ENCODE results near the gene ANKRD65. TPM values are rescaled to one million over a fixed set of nuclear protein-coding genes. Genes with fewer than 3 reads are reported as not detected.
"Not testable (repeated sequence)": the region's sequence is repeated elsewhere in the genome, so short reads cannot be mapped to it uniquely, and the experiment has no call there.

ANKRD65 gene
- total and polyA plus RNA-seq, 2 experiments from 2014 or later = 2.1 to 5.5 TPM

DNA sequence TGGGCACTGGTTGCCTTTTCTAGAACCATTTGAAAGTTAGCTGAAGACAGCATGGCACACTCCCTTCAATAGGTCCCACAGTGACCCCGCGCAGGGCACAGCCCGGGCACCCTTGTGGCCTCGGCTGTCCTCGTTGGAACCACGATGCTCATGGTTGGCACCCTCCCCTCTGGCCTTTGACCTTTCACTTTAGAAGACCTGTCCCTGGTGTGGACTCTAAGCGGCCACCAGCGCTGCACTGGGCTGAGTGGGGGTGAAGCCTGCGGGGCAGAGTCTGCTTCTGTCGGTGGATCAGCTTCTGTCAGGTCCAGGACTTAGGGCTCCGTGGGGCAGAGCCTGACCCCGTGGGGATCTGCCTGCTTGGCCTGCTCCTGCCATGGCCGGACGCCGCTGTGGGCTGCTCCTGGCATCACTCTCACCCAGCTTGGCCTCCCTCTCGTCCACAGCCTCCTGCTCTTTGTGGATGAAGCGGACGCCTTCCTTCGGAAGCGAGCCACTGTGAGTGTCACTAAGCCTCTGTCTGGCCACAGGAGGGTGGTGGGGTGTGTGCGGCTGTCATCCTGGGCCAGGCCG is 35.7 kb upstream of the ANKRD65 start:
- not testable (repeated sequence) for H3K36me3 ChIP-seq (replicated peaks; ENCODE audit: insufficient read depth, low read depth); H3K79me2 ChIP-seq; H2AFZ ChIP-seq; DNase-seq (ENCODE audit: low spot score); H3K4me3 ChIP-seq; H3K4me2 ChIP-seq; H3K4me1 ChIP-seq (ENCODE audit: insufficient read depth); H4K20me1 ChIP-seq (ENCODE audit: insufficient read depth, poor library complexity, severe bottlenecking); H3K27me3 ChIP-seq; H3K27ac ChIP-seq; H3K9me3 ChIP-seq (ENCODE audit: low read depth); H3K9me2 ChIP-seq (replicated peaks; ENCODE audit: insufficient read depth)
- WGBS (ENCODE audit: low lambda C conversion rate, missing lambda C conversion rate) = 85% methylated on average over 19 of the region's 22 CpGs

GRCh38 chr1:1455934-1456333 is 34.9 kb upstream of the ANKRD65 start:
- not testable (repeated sequence) for H2AFZ ChIP-seq; H3K36me3 ChIP-seq (replicated peaks; ENCODE audit: insufficient read depth, low read depth); DNase-seq (ENCODE audit: low spot score); H3K27ac ChIP-seq; H3K4me3 ChIP-seq; H3K9me2 ChIP-seq (replicated peaks; ENCODE audit: insufficient read depth); H3K4me2 ChIP-seq; H4K20me1 ChIP-seq (ENCODE audit: insufficient read depth, poor library complexity, severe bottlenecking); H3K4me1 ChIP-seq (ENCODE audit: insufficient read depth); H3K79me2 ChIP-seq; H3K27me3 ChIP-seq; H3K9me3 ChIP-seq (ENCODE audit: low read depth)
- WGBS (ENCODE audit: low lambda C conversion rate, missing lambda C conversion rate) = 100% methylated on average over 1 of the region's 15 CpGs

DNA sequence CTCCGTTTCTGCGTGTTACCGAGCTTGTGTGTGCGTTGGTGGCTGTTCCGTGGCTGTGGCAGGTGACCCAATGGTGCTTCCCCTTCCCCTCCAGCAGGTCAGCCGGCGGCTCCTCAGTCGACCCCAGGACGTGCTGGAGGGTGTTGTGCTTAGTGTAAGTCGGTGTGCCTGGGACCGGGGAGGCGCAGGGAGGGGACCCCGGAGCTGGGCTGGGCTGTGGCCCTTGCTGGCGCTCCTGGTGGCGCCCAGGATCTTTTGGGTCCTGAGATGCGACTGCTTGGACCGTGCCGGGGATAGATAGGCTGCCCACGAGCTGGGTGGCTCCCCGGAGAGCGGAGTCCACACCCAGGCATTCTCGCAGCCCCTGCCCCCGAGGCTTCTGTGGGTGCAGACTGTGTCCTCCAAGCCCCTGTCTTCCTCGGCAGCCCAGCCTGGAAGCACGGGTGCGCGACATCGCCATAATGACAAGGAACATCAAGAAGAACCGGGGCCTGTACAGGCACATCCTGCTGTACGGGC is 34.3 kb upstream of the ANKRD65 start:
- no peaks in the 10 kb centered on the region for H3K27me3 ChIP-seq
- WGBS (ENCODE audit: low lambda C conversion rate, missing lambda C conversion rate) = 94% methylated on average over 29 of the region's 30 CpGs
- no peaks in the 10 kb centered on the region for H3K79me2 ChIP-seq
- H3K4me2 ChIP-seq = no peak overlapping the region
- no peak overlapping the region for H3K27ac ChIP-seq
- H4K20me1 ChIP-seq (ENCODE audit: insufficient read depth, poor library complexity, severe bottlenecking) = no peaks in the 10 kb centered on the region
- no peaks in the 10 kb centered on the region for H3K9me2 ChIP-seq (replicated peaks; ENCODE audit: insufficient read depth)
- DNase-seq (ENCODE audit: low spot score) = no peak
- no peaks in the 10 kb centered on the region for H3K9me3 ChIP-seq (ENCODE audit: low read depth)
- H3K4me1 ChIP-seq (ENCODE audit: insufficient read depth) = no peaks in the 10 kb centered on the region
- H3K4me3 ChIP-seq = no peak overlapping the region
- no peak for TF ChIP-seq EZH2 (IDR thresholded peaks at IDR 0.05; ENCODE audit: borderline replicate concordance)
- no peak for TF ChIP-seq CTCF (IDR thresholded peaks at IDR 0.05; ENCODE audit: poor library complexity)
- no peak for TF ChIP-seq EZH2phosphoT487 (IDR thresholded peaks at IDR 0.05; ENCODE audit: low read depth, severe bottlenecking, unreplicated experiment)
- no peak overlapping the region for H2AFZ ChIP-seq
- H3K36me3 ChIP-seq (replicated peaks; ENCODE audit: insufficient read depth, low read depth) = no peaks in the 10 kb centered on the region

DNA sequence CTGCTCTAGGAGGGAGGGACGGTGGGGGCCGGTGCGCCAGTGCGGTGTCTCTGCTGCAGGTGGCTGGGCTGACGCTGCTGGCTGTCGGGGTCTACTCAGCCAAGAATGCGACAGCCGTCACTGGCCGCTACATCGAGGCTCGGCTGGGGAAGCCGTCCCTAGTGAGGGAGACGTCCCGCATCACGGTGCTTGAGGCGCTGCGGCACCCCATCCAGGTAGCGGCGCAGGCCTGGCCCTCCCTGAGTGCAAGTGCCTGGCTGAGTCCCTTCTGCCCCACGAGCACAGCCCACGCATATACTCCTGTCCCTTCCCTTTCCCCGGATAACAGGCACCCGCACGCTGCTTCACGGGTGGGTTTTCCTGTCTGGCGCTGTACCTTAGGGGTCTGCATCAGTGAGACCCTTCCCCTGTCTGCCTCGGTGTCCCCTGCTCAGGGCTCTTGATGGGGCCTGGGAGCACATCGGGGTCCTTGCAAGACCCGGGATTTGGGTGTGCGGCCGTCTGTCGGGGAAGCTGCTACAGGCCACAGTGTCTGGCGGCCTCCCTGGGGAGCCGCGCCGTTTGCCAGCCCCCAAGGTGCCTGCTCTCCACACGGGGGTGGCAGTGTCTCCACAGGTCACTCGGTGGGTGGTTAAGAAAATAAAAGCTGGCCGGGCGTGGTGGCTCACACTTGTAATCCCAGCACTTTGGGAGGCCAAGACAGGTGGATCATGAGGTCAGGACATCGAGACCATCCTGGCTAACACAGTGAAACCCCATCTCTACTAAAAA is 33.4 kb upstream of the ANKRD65 start:
- 92% methylated on average over 26 of the region's 41 CpGs for WGBS (ENCODE audit: low lambda C conversion rate, missing lambda C conversion rate)
- H3K4me2 ChIP-seq; H4K20me1 ChIP-seq (ENCODE audit: insufficient read depth, poor library complexity, severe bottlenecking); H3K4me1 ChIP-seq (ENCODE audit: insufficient read depth); H3K9me3 ChIP-seq (ENCODE audit: low read depth); H3K36me3 ChIP-seq (replicated peaks; ENCODE audit: insufficient read depth, low read depth); H3K27me3 ChIP-seq; H3K4me3 ChIP-seq; H2AFZ ChIP-seq; H3K79me2 ChIP-seq; DNase-seq (ENCODE audit: low spot score); H3K27ac ChIP-seq; H3K9me2 ChIP-seq (replicated peaks; ENCODE audit: insufficient read depth): not testable (repeated sequence)

DNA sequence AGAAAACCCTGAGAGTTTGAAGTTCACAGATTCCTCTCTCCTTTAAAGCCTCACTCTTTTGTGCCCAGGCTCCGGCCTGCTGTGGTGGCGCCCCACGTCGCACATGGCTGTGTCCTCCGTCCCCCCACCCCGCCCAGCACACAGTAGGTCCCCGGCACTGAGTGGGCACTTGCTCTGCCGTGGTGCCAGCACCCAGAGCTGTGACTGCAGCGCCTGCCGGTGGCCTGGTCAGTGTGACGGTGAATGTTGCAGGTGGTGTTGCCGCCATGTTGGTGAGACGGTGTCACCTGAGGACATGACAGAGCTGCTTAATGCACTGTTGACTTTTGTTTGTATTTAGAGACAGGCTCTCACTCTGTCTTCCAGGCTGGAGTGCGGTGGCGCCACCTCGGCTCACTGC is 31.8 kb upstream of the ANKRD65 start:
- H3K27me3 ChIP-seq = no peaks in the 10 kb centered on the region
- H3K9me3 ChIP-seq (ENCODE audit: low read depth) = no peaks in the 10 kb centered on the region
- DNase-seq (ENCODE audit: low spot score) = no peak
- 97% methylated on average over 16 of the region's 16 CpGs for WGBS (ENCODE audit: low lambda C conversion rate, missing lambda C conversion rate)
- H2AFZ ChIP-seq = no peak overlapping the region
- H3K4me1 ChIP-seq (ENCODE audit: insufficient read depth) = no peaks in the 10 kb centered on the region
- H4K20me1 ChIP-seq (ENCODE audit: insufficient read depth, poor library complexity, severe bottlenecking) = no peaks in the 10 kb centered on the region
- H3K36me3 ChIP-seq (replicated peaks; ENCODE audit: insufficient read depth, low read depth) = no peaks in the 10 kb centered on the region
- H3K4me3 ChIP-seq = no peak overlapping the region
- H3K79me2 ChIP-seq = no peaks in the 10 kb centered on the region
- H3K27ac ChIP-seq = no peak overlapping the region
- no peak overlapping the region for H3K4me2 ChIP-seq
- TF ChIP-seq EZH2phosphoT487 (IDR thresholded peaks at IDR 0.05; ENCODE audit: low read depth, severe bottlenecking, unreplicated experiment) (no peak), EZH2 (IDR thresholded peaks at IDR 0.05; ENCODE audit: borderline replicate concordance) (no peak), CTCF (IDR thresholded peaks at IDR 0.05; ENCODE audit: poor library complexity) (no peak)
- H3K9me2 ChIP-seq (replicated peaks; ENCODE audit: insufficient read depth) = no peaks in the 10 kb centered on the region

DNA sequence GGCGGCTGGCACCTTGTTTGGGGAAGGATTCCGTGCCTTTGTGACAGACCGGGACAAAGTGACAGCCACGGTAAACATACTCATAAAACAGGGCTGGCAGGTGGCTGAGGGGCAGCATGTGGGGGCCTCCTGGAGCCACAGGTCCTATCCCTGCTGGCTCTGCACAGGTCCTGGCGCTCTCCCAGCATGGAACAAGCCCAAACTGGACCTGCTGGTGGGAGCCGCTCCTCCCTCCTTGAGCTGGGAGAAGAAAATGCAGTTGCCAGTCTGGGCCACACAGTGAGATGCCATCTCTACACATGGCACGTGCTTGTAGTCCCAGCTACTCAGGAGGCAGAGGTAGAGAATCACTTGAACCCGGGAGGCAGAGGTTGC is 31.3 kb upstream of the ANKRD65 start:
- not testable (repeated sequence) for H3K4me2 ChIP-seq; H4K20me1 ChIP-seq (ENCODE audit: insufficient read depth, poor library complexity, severe bottlenecking); H3K4me1 ChIP-seq (ENCODE audit: insufficient read depth); H3K4me3 ChIP-seq; H2AFZ ChIP-seq; H3K27ac ChIP-seq; DNase-seq (ENCODE audit: low spot score); H3K9me3 ChIP-seq (ENCODE audit: low read depth); H3K36me3 ChIP-seq (replicated peaks; ENCODE audit: insufficient read depth, low read depth); H3K27me3 ChIP-seq; H3K79me2 ChIP-seq; H3K9me2 ChIP-seq (replicated peaks; ENCODE audit: insufficient read depth)
- WGBS (ENCODE audit: low lambda C conversion rate, missing lambda C conversion rate) = 72% methylated on average over 8 of the region's 8 CpGs

Data from hepatocyte (in vitro differentiated cells).